Bronchus fibroblast of lung (primary cell): ENCODE measurements around the gene CDH22. TPM values are rescaled to one million over a fixed set of nuclear protein-coding genes. Genes with fewer than 3 reads are reported as not detected.

ENCODE experiments used
- total RNA-seq: library from RNA; depleted of rRNA; stranded (reverse); fragments of >200 nt; gene quantifications from 2 replicates; pipeline ENCODE4 v1.2.3, GENCODE V29; 2015

The CDH22 gene, protein sequence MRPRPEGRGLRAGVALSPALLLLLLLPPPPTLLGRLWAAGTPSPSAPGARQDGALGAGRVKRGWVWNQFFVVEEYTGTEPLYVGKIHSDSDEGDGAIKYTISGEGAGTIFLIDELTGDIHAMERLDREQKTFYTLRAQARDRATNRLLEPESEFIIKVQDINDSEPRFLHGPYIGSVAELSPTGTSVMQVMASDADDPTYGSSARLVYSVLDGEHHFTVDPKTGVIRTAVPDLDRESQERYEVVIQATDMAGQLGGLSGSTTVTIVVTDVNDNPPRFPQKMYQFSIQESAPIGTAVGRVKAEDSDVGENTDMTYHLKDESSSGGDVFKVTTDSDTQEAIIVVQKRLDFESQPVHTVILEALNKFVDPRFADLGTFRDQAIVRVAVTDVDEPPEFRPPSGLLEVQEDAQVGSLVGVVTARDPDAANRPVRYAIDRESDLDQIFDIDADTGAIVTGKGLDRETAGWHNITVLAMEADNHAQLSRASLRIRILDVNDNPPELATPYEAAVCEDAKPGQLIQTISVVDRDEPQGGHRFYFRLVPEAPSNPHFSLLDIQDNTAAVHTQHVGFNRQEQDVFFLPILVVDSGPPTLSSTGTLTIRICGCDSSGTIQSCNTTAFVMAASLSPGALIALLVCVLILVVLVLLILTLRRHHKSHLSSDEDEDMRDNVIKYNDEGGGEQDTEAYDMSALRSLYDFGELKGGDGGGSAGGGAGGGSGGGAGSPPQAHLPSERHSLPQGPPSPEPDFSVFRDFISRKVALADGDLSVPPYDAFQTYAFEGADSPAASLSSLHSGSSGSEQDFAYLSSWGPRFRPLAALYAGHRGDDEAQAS
- total RNA-seq = not detected in 2 replicates

DNA sequence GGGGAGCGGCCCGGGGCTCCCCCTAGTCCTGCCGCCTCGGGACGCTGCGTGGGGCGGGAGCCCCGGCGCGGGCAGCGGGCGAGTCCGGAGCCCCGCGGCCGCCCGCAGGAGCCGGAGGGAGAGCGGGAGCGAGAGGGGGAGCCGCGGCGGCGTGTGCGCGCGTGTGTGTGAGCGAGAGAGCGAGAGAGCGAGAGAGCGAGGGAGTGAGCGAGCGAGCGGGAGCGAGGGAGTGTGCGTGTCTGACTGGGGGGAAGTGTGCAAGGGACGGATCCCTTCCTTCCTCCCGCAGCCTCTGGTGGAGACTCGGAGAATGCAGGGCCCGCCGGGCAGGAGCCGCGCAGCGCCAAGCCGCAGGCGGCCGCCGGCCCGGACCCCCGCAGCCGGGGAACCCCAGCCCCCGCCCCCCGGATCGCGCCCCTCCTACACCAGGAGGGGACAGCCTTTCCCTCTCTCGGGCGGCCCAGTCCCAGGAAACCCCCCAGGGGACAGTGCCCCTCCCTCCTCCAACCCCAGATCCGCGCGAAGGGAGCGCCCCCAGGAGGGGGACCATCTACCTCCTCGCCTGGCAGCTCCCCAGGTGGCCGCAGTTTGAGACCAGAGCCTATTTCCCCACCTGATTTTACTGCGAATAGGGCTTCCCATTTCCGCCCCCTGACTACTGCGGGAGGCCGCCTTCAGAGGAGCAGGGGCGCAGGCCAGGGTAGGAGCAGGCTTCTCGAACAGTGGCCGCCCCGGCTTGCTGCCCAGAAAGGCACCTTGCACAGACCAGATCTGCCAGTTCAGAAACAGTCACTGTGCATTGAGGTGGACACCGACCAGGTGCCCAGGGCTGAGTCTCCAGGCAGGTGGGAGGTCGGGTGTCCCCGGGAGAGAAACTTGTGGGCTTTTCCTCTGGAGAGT lies at the start of gene CDH22:
Gene CDH22 (minus strand): TSS at position 241 of the 900 bp plus-strand sequence. CDS start 57,204 bp downstream, outside the sequence.

Other genes starting within 250 kb of the CDH22 start
- gene NCOA5, start 218.5 kb downstream of the CDH22 start, total RNA-seq = 22.4 and 22.7 TPM in 2 replicates
- gene CD40, start 190.2 kb downstream of the CDH22 start, total RNA-seq = 3.3 and 4.4 TPM in 2 replicates
- 35.5 and 36.3 TPM in 2 replicates for gene ELMO2, start 98.1 kb upstream of the CDH22 start, total RNA-seq
- gene ZNF334, start 205.1 kb upstream of the CDH22 start, total RNA-seq = 1.7 and 1.8 TPM in 2 replicates
- not detected in 2 replicates for gene OCSTAMP, start 242.2 kb upstream of the CDH22 start, total RNA-seq